ENCODE data around the gene FGA.

FGA gene

DNA sequence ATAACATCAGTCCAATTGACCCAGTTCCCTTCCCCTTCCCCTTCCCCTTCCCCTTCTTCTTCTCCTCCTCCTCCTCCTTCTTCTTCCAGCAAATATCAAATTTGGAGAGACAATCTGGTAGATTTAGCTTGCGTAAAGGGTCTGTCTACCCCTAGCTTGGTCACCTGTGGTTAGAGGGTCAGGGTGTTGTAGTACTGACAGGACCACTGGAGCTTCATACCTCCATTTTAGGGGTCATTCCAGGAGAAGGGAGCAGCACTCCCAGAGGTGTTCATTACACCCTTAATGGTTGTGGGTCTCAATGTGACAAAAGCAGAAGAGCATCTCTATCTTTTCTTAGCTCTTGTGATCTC is 31.4 kb downstream of the FGA start:
- H3K27ac ChIP-seq (ENCODE audit: low read depth, low read length): no peak overlapping the region
- H3K4me1 ChIP-seq (ENCODE audit: insufficient read depth, low read length): no peaks in the 10 kb centered on the region
- H3K4me3 ChIP-seq (ENCODE audit: low read depth in 1 of 2, low read length in 2 of 2): no peak overlapping the region
- H3K36me3 ChIP-seq (ENCODE audit: insufficient read depth, low read length): no peaks in the 10 kb centered on the region
- no peaks in the 10 kb centered on the region for H3K9me3 ChIP-seq (ENCODE audit: low read length)
- H3K9ac ChIP-seq (ENCODE audit: low read length): no peak overlapping the region
- H3K27me3 ChIP-seq (ENCODE audit: control insufficient read depth in 1 of 2, insufficient read depth in 2 of 2, low read length in 2 of 2): no peaks in the 10 kb centered on the region

GRCh38 chr4:154551872-154552686 is 38.5 kb downstream of the FGA start:
- peak overlapping the region; percentile 39 for H3K27ac ChIP-seq (ENCODE audit: low read depth, low read length)
- no peak overlapping the region for H3K9ac ChIP-seq (ENCODE audit: low read length)
- H3K27me3 ChIP-seq (ENCODE audit: control insufficient read depth in 1 of 2, insufficient read depth in 2 of 2, low read length in 2 of 2): no peaks in the 10 kb centered on the region
- H3K9me3 ChIP-seq (ENCODE audit: low read length): no peaks in the 10 kb centered on the region
- peaks cover 5% of the 10 kb centered on the region for H3K36me3 ChIP-seq (ENCODE audit: insufficient read depth, low read length)
- no peak overlapping the region for H3K4me3 ChIP-seq (ENCODE audit: low read depth in 1 of 2, low read length in 2 of 2)
- peaks cover 13% of the 10 kb centered on the region for H3K4me1 ChIP-seq (ENCODE audit: insufficient read depth, low read length)

GRCh38 chr4:154549894-154550790 is 40.4 kb downstream of the FGA start, which contains the start of gene PLRG1:
Gene PLRG1 (minus strand): TSS chr4:154550400. CDS start chr4:154550308, 92 bp downstream.
- Histone ChIP-seq H3K4me1 (ENCODE audit: insufficient read depth, low read length) (peaks cover 13% of the 10 kb centered on the region), H3K36me3 (ENCODE audit: insufficient read depth, low read length) (peaks cover 22% of the 10 kb centered on the region), H3K27ac (ENCODE audit: low read depth, low read length) (peak within 1 kb of the TSS; percentile 74), H3K4me3 (ENCODE audit: low read depth in 1 of 2, low read length in 2 of 2) (peak within 1 kb of the TSS; percentile 61 to 95), H3K27me3 (ENCODE audit: control insufficient read depth in 1 of 2, insufficient read depth in 2 of 2, low read length in 2 of 2) (no peaks in the 10 kb centered on the region), H3K9me3 (ENCODE audit: low read length) (no peaks in the 10 kb centered on the region), H3K9ac (ENCODE audit: low read length) (peak within 1 kb of the TSS; percentile 91)

DNA sequence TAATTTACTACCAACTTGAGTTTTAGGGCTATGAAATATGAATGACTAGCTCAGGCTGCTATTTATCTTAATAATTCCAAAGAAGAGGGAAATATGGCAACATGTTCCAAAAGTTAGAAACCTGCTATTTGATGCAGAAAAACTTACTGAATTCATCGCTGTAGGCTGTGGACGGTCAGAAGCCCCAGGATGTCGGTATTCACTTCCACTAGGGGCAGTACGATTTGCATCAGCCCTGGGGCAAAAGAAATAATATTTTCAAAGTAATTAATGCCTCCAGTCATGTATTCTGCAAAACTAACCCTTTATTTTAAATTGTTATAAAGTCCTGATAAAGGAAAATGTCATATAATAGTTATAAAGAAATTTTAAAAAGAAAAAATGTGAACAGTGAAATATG is 44.9 kb downstream of the FGA start:
- Histone ChIP-seq H3K36me3 (ENCODE audit: insufficient read depth, low read length) (peaks cover 56% of the 10 kb centered on the region), H3K9me3 (ENCODE audit: low read length) (no peaks in the 10 kb centered on the region), H3K27me3 (ENCODE audit: control insufficient read depth in 1 of 2, insufficient read depth in 2 of 2, low read length in 2 of 2) (no peaks in the 10 kb centered on the region), H3K9ac (ENCODE audit: low read length) (no peak overlapping the region), H3K27ac (ENCODE audit: low read depth, low read length) (no peak overlapping the region), H3K4me1 (ENCODE audit: insufficient read depth, low read length) (peaks cover 13% of the 10 kb centered on the region), H3K4me3 (ENCODE audit: low read depth in 1 of 2, low read length in 2 of 2) (no peak overlapping the region)

- Histone ChIP-seq H3K9ac (ENCODE audit: low read length) (no peak overlapping the region), H3K27me3 (ENCODE audit: control insufficient read depth in 1 of 2, insufficient read depth in 2 of 2, low read length in 2 of 2) (no peaks in the 10 kb centered on the region), H3K4me3 (ENCODE audit: low read depth in 1 of 2, low read length in 2 of 2) (no peak overlapping the region), H3K9me3 (ENCODE audit: low read length) (no peaks in the 10 kb centered on the region), H3K4me1 (ENCODE audit: insufficient read depth, low read length) (no peaks in the 10 kb centered on the region), H3K36me3 (ENCODE audit: insufficient read depth, low read length) (peaks cover 80% of the 10 kb centered on the region), H3K27ac (ENCODE audit: low read depth, low read length) (no peak overlapping the region)
Measured at GRCh38 chr4:154542271-154542879, 48.2 kb downstream of the FGA start.

Measured in muscle layer of colon (tissue), 2 donors.